GM12878 (cell line): ENCODE data around the gene TBC1D10A. TPM values are rescaled to one million over a fixed set of nuclear protein-coding genes. Genes with fewer than 3 reads are reported as not detected.
A peak's percentile ranks its signal among the peaks of the same experiment; 100 is the strongest.

Experiments
- ATAC-seq: fragments of 200-7000 bp; cut with Tn5 transposase; 3 replicates; pipeline ENCODE4 v1.9.1; 2020; ENCODE audit warnings: mild to moderate bottlenecking, moderate library complexity
- BruUV-seq: library from RNA; stranded (reverse); fragments of 400-500 nt; replicated peaks from 2 replicates; lab custom pipeline; 2021; lab: Mats Ljungman, UMichigan
- CTCF ChIA-PET: fragments of 300-600 bp; sonication (Branson Sonifier 250); formaldehyde crosslinking; extraction: SDS; loops from one replicate; lab custom pipeline; 2021; ENCODE audit warnings: inconsistent platforms; lab: Yijun Ruan, JAX
- POLR2A ChIA-PET: fragments of 350-600 bp; formaldehyde crosslinking; extraction: SDS; loops from one replicate; lab custom pipeline; 2021; ENCODE audit warnings: inconsistent platforms; lab: Charles Lee
- RAD21 ChIA-PET: fragments of 300-600 bp; sonication (Branson Sonifier 250); formaldehyde crosslinking; loops from one replicate; lab custom pipeline; 2023; ENCODE audit warnings: antibody characterized with exemption; ENCODE audit not compliant: unreplicated experiment; lab: Charles Lee
- SMC1A ChIA-PET: fragments of 300-600 bp; sonication (Branson Sonifier 250); formaldehyde crosslinking; loops from one replicate; lab custom pipeline; 2023; ENCODE audit not compliant: unreplicated experiment, uncharacterized antibody; lab: Charles Lee
- DNase-seq: peaks from one replicate; pipeline ENCODE4 v3.0.0-alpha.2; 2011; ENCODE audit warnings: low read depth, low spot score
- FAIRE-seq: peaks from 3 replicates; lab custom pipeline; 2011; peaks lifted over from hg19 to GRCh38; lab: Jason Lieb, UNC
- H2AFZ ChIP-seq: 2 replicates; pipeline ENCODE4 v1.6.0; 2011; ENCODE audit warnings: low read depth, low read length, control low read depth; ENCODE audit not compliant: control insufficient read depth
- H3K27ac ChIP-seq: 2 replicates; pipeline ENCODE4 v1.5.1; 2011; ENCODE audit warnings: control low read depth; ENCODE audit not compliant: control insufficient read depth, insufficient read depth
- H3K27me3 ChIP-seq, 2 experiments: replicated peaks in 1 of 2; 2 replicates each; pipeline versions ENCODE4 v1.6.0 to v1.6.1; 2011; ENCODE audit warnings: low read length in 1 of 2; ENCODE audit not compliant: control insufficient read depth in 2 of 2, insufficient read depth in 2 of 2
- H3K36me3 ChIP-seq, 2 experiments: 2 replicates each; pipeline ENCODE4 v1.5.1; 2011; ENCODE audit warnings: low read length in 1 of 2; ENCODE audit not compliant: control insufficient read depth in 2 of 2, insufficient read depth in 2 of 2
- H3K4me1 ChIP-seq: 2 replicates; pipeline ENCODE4 v1.6.1; 2011; ENCODE audit warnings: mild to moderate bottlenecking, low read length, moderate library complexity, mixed read lengths; ENCODE audit not compliant: control insufficient read depth, insufficient read depth
- H3K4me2 ChIP-seq: 2 replicates; pipeline ENCODE4 v1.6.0; 2011; ENCODE audit warnings: control low read depth; ENCODE audit not compliant: control insufficient read depth, insufficient read depth
- H3K4me3 ChIP-seq: fragments of 200-600 bp; sonication (generic); 2 replicates; pipeline ENCODE4 v1.5.1; 2016
- H3K79me2 ChIP-seq: 2 replicates; pipeline ENCODE4 v1.6.0; 2011; ENCODE audit warnings: low read length; ENCODE audit not compliant: control insufficient read depth, insufficient read depth
- H3K9ac ChIP-seq: 2 replicates; pipeline ENCODE4 v1.8.0; 2011; ENCODE audit warnings: low read length, control low read depth, mixed read lengths; ENCODE audit not compliant: control insufficient read depth, insufficient read depth
- H3K9me3 ChIP-seq: replicated peaks from 3 replicates; pipeline ENCODE4 v1.5.1; 2011; ENCODE audit warnings: mild to moderate bottlenecking, low read length; ENCODE audit not compliant: control insufficient read depth, insufficient read depth
- H4K20me1 ChIP-seq: 2 replicates; pipeline ENCODE4 v1.6.0; 2011; ENCODE audit not compliant: control insufficient read depth, insufficient read depth
- ASH2L ChIP-seq: fragments of 300-600, 200-600 bp; sonication (generic); IDR thresholded peaks from 2 replicates; pipeline ENCODE4 v1.6.1; 2017; ENCODE audit warnings: low read depth, mild to moderate bottlenecking, borderline replicate concordance
- CREM ChIP-seq: IDR thresholded peaks from 2 replicates; pipeline ENCODE4 v1.6.1; 2014; ENCODE audit warnings: antibody characterized with exemption, low read depth
- MTA3 ChIP-seq: IDR thresholded peaks from 2 replicates; pipeline ENCODE4 v1.6.1; 2012; ENCODE audit warnings: low read length, inconsistent platforms, borderline replicate concordance
- NR2C1 ChIP-seq: fragments of 450-650 bp; IDR thresholded peaks from 2 replicates; pipeline ENCODE4 v1.6.1; 2017; ENCODE audit warnings: antibody characterized with exemption, mild to moderate bottlenecking, moderate library complexity
- NR2F1 ChIP-seq: fragments of 450-650 bp; conservative IDR thresholded peaks from 2 replicates; pipeline ENCODE4 v1.6.1; 2017; ENCODE audit warnings: mild to moderate bottlenecking
- ZBED1 ChIP-seq: IDR thresholded peaks from 2 replicates; pipeline ENCODE4 v1.6.1; 2016; ENCODE audit warnings: borderline replicate concordance
- ZZZ3 ChIP-seq: IDR thresholded peaks from 2 replicates; pipeline ENCODE4 v1.6.1; 2011; ENCODE audit warnings: low read depth; ENCODE audit not compliant: control insufficient read depth, insufficient read length
- WGBS: methylation state at CpG from one replicate; pipeline ENCODE4 v1.1.6; 2016; ENCODE audit warnings: low lambda C conversion rate; ENCODE audit not compliant: insufficient replicate concordance, insufficient coverage; ENCODE audit errors: missing lambda C conversion rate; 5-methylcytosine and 5-hydroxymethylcytosine counted together
- in situ Hi-C: fragments of 300-500 bp; cut with MboI; formaldehyde crosslinking; loops from 9 replicates; pipeline ENCODE4 v1.14.3; 2018; ENCODE audit warnings: mixed read lengths
- intact Hi-C: fragments of 100-400 bp; cut with micrococcal nuclease; formaldehyde crosslinking; loops from one replicate; pipeline ENCODE4 v1.14.2; 2022; ENCODE audit not compliant: unreplicated experiment
- polyA plus RNA-seq, 11 experiments: library from polyadenylated mRNA; depleted of rRNA in 4 of 11; unstranded in 6 of 11; stranded (reverse) in 5 of 11; fragments of >200 nt; fragmentation: Nextera tagmentation in 4 of 11; fragmentation: Illumina TruSeq in 1 of 11; extraction: Ambion mirVana in 4 of 11; extraction: Trizol in 1 of 11; gene quantifications; 1 replicate in 1 of 11; 2 replicates in 10 of 11; pipeline versions ENCODE4 v1.2.1 to v1.2.3, GENCODE V29; 2011 to 2016; ENCODE audit warnings: inconsistent platforms in 2 of 11, missing spikeins in 2 of 11, low read depth in 1 of 11
- total RNA-seq, 4 experiments: library from RNA; depleted of rRNA in 3 of 4; stranded (reverse); fragments of >200 nt in 3 of 4; fragmentation: Illumina TruSeq in 1 of 4; extraction: Trizol in 1 of 4; gene quantifications; 2 replicates each; pipeline versions ENCODE4 v1.2.1 to v1.2.3, GENCODE V29; 2013 to 2021

The TBC1D10A gene
- total and polyA plus RNA-seq, 10 of the 15 experiments (the other 5 are each of a cell fraction or from before 2014, with no cell fraction given), result 0.27 to 25.7 (median 15.3) TPM

DNA sequence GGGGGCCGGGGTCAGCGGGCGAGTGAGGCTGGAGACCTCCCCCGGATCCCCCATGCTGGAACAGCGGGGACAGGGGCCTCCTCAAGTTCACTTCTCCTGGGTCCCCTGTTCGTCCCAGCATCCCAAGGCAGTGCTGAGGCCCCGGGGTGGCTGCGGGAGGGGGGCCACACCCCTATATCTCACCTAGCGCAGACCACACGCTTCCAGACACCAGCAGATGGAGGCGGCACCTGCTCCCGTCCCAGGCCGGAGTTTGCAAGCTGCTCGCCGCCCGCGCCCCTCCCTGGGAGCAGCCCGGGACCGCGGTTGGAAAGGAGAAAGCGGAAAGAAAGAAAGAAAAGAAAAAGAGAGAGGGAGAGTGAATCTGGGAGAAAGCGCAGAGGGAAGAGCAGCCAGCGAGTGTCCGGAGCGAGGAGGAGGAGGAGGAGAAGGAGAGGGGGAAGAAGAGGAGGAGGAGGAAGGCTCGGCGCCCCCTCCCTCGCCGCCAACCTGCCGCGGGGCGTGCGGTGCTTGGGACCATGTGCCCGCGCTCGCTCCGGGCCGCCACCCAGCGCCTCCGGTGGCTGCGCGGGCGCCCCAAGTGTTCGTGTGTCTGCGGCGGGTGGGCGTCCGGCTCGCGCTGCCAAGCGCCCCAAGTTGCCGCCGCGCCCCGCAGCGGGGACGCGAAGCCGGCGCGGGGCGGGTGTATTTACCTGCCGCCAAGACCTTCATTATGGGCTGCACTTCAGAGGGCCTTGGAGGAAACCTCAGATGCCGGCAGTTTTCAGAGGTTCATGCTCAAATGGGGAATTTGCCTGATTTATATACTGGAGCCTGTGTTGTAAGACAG, 80.5 kb downstream of the TBC1D10A start, which contains the start of gene LIF (continued):
- no peak for TF ChIP-seq CREM

DNA sequence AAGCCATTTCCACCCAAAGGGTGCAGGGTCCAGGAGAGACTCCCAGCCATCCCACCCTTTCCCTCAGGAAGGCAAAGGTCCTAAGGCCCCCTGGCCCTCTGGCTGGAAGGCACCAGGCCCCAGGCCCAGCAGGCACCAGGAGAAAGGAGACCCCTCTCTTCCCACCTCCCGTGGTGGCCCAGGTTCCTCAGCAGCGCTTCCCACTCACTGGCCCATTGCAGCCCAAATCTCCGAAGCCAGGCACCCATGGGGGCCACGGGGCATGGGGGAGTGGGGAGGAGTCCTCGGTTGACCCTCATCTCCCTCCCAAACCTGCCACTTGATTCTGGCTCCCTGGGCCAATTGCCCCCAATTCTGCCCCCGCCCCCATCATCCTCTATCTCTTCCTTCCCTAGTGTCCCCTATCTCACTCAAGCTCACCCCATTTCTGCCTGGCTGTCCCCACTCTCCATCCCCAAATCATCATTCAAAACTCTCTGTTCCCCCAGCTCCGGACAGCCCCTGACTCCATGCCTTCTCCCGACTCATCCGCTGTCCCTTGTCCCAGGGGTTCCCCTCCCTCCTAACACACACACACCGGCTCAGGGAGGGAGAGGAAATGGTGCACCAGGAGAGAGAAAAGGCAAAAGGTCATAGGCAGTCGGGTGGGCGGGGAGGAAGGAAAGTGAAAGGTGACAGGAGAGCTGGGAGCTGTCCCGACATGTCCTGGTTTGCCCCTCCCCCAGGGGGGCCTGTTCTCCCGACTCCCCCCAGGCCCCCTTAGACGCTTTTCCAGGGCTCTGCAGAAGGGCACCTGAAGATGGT, 81.4 kb downstream of the TBC1D10A start:
- ATAC-seq (no peak), DNase-seq (no peak), FAIRE-seq (no peak)
- H3K9me3 ChIP-seq, result no peaks in the 10 kb centered on the region
- in situ Hi-C loops (no loop called here), intact Hi-C loops (no loop called here)
- no peak overlapping the region for H3K9ac ChIP-seq
- CTCF ChIA-PET, result no interaction called here
- RAD21 ChIA-PET, result no interaction called here
- 44% methylated on average over 15 of the region's 15 CpGs for WGBS
- H3K4me1 ChIP-seq, result no peaks in the 10 kb centered on the region
- no peak overlapping the region for H2AFZ ChIP-seq
- H3K27me3 ChIP-seq, result peaks cover 3 to 4% of the 10 kb centered on the region in 2 experiments; a peak in 2 of 4 replicates
- peak overlapping the region; percentile 59; the same call in 1 of the 2 replicates for H3K4me3 ChIP-seq
- no peaks in the 10 kb centered on the region for H4K20me1 ChIP-seq
- H3K36me3 ChIP-seq, result no peaks in the 10 kb centered on the region
- SMC1A ChIA-PET, result no interaction called here
- TF ChIP-seq NR2F1, result 0 out of 2 replicates have a peak, but pooled peaks have one; percentile 34
- 0 out of 2 replicates have a peak, but pooled peaks have one; percentile 20 for TF ChIP-seq NR2C1
- TF ChIP-seq ZZZ3, result no peak
- TF ChIP-seq MTA3, result no peak
- TF ChIP-seq ZBED1, result no peak
- no peak for TF ChIP-seq ASH2L
- H3K4me2 ChIP-seq, result peak overlapping the region; percentile 69
- POLR2A ChIA-PET, result no interaction called here
- no peaks in the 10 kb centered on the region for H3K79me2 ChIP-seq
- H3K27ac ChIP-seq, result no peak overlapping the region
- BruUV-seq, result no TSS peak
